Mesenchymal stem cell (in vitro differentiated cells and primary cell): ENCODE results near the gene SRP68.
A peak's percentile ranks its signal among the peaks of the same experiment; 100 is the strongest.
"Not testable (repeated sequence)": the region's sequence is repeated elsewhere in the genome, so short reads cannot be mapped to it uniquely, and the experiment has no call there.

ENCODE experiments used
- DNase-seq: peaks from one replicate; pipeline ENCODE4 v3.0.0-alpha.2; 2013
- H2AFZ ChIP-seq: one replicate; pipeline ENCODE4 v1.6.1; 2013; ENCODE audit warnings: low read depth, mild to moderate bottlenecking, control low read depth, inconsistent platforms, low read length, moderate library complexity
- H2AK5ac ChIP-seq: 2 replicates; pipeline ENCODE4 v1.6.1; 2013; ENCODE audit warnings: low read length, moderate library complexity, mild to moderate bottlenecking, inconsistent platforms; ENCODE audit not compliant: severe bottlenecking
- H2BK120ac ChIP-seq: one replicate; pipeline ENCODE4 v1.6.1; 2013; ENCODE audit warnings: low read depth, mild to moderate bottlenecking, inconsistent platforms, low read length, moderate library complexity
- H2BK12ac ChIP-seq, 2 experiments: one replicate each; pipeline ENCODE4 v1.6.1; 2013; ENCODE audit warnings: inconsistent platforms in 2 of 2, low read length in 2 of 2, mild to moderate bottlenecking in 2 of 2, moderate library complexity in 2 of 2, control low read depth in 1 of 2
- H2BK15ac ChIP-seq: one replicate; pipeline ENCODE4 v1.6.1; 2013; ENCODE audit warnings: mild to moderate bottlenecking, low read depth, inconsistent platforms; ENCODE audit not compliant: poor library complexity, severe bottlenecking
- H2BK5ac ChIP-seq: 2 replicates; pipeline ENCODE4 v1.6.1; 2013; ENCODE audit warnings: low read depth, mild to moderate bottlenecking, low read length, control low read depth, inconsistent platforms; ENCODE audit not compliant: poor library complexity, severe bottlenecking
- H3K14ac ChIP-seq, 2 experiments: one replicate each; pipeline ENCODE4 v1.6.1; 2013; ENCODE audit warnings: inconsistent platforms in 2 of 2, low read length in 2 of 2, control low read depth in 1 of 2, mild to moderate bottlenecking in 1 of 2, moderate library complexity in 1 of 2
- H3K18ac ChIP-seq, 2 experiments: one replicate each; pipeline ENCODE4 v1.6.1; 2013; ENCODE audit warnings: inconsistent platforms in 2 of 2, low read length in 2 of 2, control low read depth in 1 of 2, low read depth in 1 of 2, mild to moderate bottlenecking in 1 of 2
- H3K23ac ChIP-seq, 2 experiments: one replicate each; pipeline ENCODE4 v1.6.1; 2013; ENCODE audit warnings: inconsistent platforms in 2 of 2, low read length in 2 of 2, mild to moderate bottlenecking in 2 of 2, moderate library complexity in 2 of 2, control low read depth in 1 of 2
- H3K27ac ChIP-seq: 2 replicates; pipeline ENCODE4 v1.5.1; 2013; ENCODE audit warnings: mild to moderate bottlenecking, moderate library complexity, low read length, control low read depth, inconsistent platforms; ENCODE audit not compliant: poor library complexity, severe bottlenecking
- H3K27me3 ChIP-seq, 2 experiments: 2 replicates each; pipeline versions ENCODE4 v1.6.1 to v1.7.0; 2013; ENCODE audit warnings: low read length in 2 of 2, mild to moderate bottlenecking in 2 of 2, moderate library complexity in 2 of 2, control low read depth in 1 of 2, inconsistent platforms in 1 of 2; ENCODE audit not compliant: control insufficient read depth in 1 of 2, insufficient read depth in 1 of 2
- H3K36me3 ChIP-seq, 2 experiments: 2 replicates each; pipeline versions ENCODE4 v1.6.1 to v1.7.0; 2013; ENCODE audit warnings: low read length in 2 of 2, control low read depth in 1 of 2, inconsistent platforms in 1 of 2, low read depth in 1 of 2, mild to moderate bottlenecking in 1 of 2; ENCODE audit not compliant: insufficient read depth in 2 of 2, control insufficient read depth in 1 of 2
- H3K4ac ChIP-seq, 2 experiments: one replicate each; pipeline ENCODE4 v1.6.1; 2013; ENCODE audit warnings: inconsistent platforms in 2 of 2, low read length in 2 of 2, mild to moderate bottlenecking in 2 of 2, moderate library complexity in 2 of 2, control low read depth in 1 of 2, low read depth in 1 of 2
- H3K4me1 ChIP-seq: 2 replicates; pipeline ENCODE4 v1.6.1; 2013; ENCODE audit warnings: low read depth, low read length, control low read depth; ENCODE audit not compliant: control insufficient read depth, insufficient read depth
- H3K4me2 ChIP-seq: 2 replicates; pipeline ENCODE4 v1.6.1; 2013; ENCODE audit warnings: low read length, mild to moderate bottlenecking, inconsistent platforms; ENCODE audit not compliant: poor library complexity, severe bottlenecking
- H3K4me3 ChIP-seq, 2 experiments: 2 replicates each; pipeline versions ENCODE4 v1.5.1 to v1.7.0; 2013; ENCODE audit warnings: low read length in 2 of 2, mild to moderate bottlenecking in 2 of 2, control low read depth in 1 of 2, low read depth in 1 of 2; ENCODE audit not compliant: insufficient read depth in 1 of 2
- H3K79me1 ChIP-seq: replicated peaks from 2 replicates; pipeline ENCODE4 v1.6.1; 2013; ENCODE audit warnings: mild to moderate bottlenecking, control low read depth, low read length, inconsistent platforms; ENCODE audit not compliant: poor library complexity, severe bottlenecking
- H3K9ac ChIP-seq: 2 replicates; pipeline ENCODE4 v1.7.0; 2013; ENCODE audit warnings: mild to moderate bottlenecking, low read length, moderate library complexity
- H3K9me3 ChIP-seq: 2 replicates; pipeline ENCODE4 v1.7.0; 2013; ENCODE audit warnings: mild to moderate bottlenecking, low read length; ENCODE audit not compliant: control insufficient read depth
- H4K8ac ChIP-seq: one replicate; pipeline ENCODE4 v1.6.1; 2013; ENCODE audit warnings: inconsistent platforms, mild to moderate bottlenecking, low read length, moderate library complexity
- H4K91ac ChIP-seq: one replicate; pipeline ENCODE4 v1.6.1; 2013; ENCODE audit warnings: mild to moderate bottlenecking, low read length, inconsistent platforms
- WGBS: methylation state at CpG from one replicate; pipeline ENCODE4 v1.1.7; 2013; ENCODE audit warnings: mixed read lengths; 5-methylcytosine and 5-hydroxymethylcytosine counted together

Gene SRP68

GRCh38 chr17:76046064-76046463 is 26.3 kb downstream of the SRP68 start:
- no peak overlapping the region for H4K91ac ChIP-seq
- no peak overlapping the region for H3K27ac ChIP-seq
- no peak overlapping the region for H2BK12ac ChIP-seq
- no peaks in the 10 kb centered on the region for H3K9me3 ChIP-seq
- H3K23ac ChIP-seq = no peak overlapping the region
- no peak overlapping the region for H2BK15ac ChIP-seq
- no peak overlapping the region for H2BK5ac ChIP-seq
- H3K27me3 ChIP-seq = no peaks in the 10 kb centered on the region
- no peak overlapping the region for H2AFZ ChIP-seq
- H3K4me2 ChIP-seq = no peak overlapping the region
- H4K8ac ChIP-seq = no peak overlapping the region
- H3K9ac ChIP-seq = no peak overlapping the region
- DNase-seq = no peak
- H2AK5ac ChIP-seq = no peak overlapping the region
- H2BK120ac ChIP-seq = no peak overlapping the region
- H3K18ac ChIP-seq = no peak overlapping the region
- peaks cover 33% of the 10 kb centered on the region for H3K79me1 ChIP-seq
- WGBS = 98% methylated on average over 8 of the region's 8 CpGs
- H3K14ac ChIP-seq = no peak overlapping the region
- H3K4me1 ChIP-seq = peaks cover 25% of the 10 kb centered on the region
- no peak overlapping the region for H3K4ac ChIP-seq
- no peak overlapping the region for H3K4me3 ChIP-seq
- H3K36me3 ChIP-seq = peaks cover 72 to 97% of the 10 kb centered on the region in 2 experiments

- 98% methylated on average over 11 of the region's 11 CpGs for WGBS
These were observed 27.8 kb downstream of the SRP68 start for GRCh38 chr17:76044475-76045007.

GRCh38 chr17:76042868-76043267 is 29.4 kb downstream of the SRP68 start:
- H3K23ac ChIP-seq, H2BK5ac ChIP-seq, H2BK12ac ChIP-seq, H3K18ac ChIP-seq, H3K4me3 ChIP-seq, H3K27ac ChIP-seq, DNase-seq, H3K14ac ChIP-seq, H3K9me3 ChIP-seq, H2BK15ac ChIP-seq, H2BK120ac ChIP-seq, H3K4ac ChIP-seq, H3K27me3 ChIP-seq, H3K9ac ChIP-seq, H4K91ac ChIP-seq, H2AFZ ChIP-seq, H4K8ac ChIP-seq, H3K4me2 ChIP-seq, H2AK5ac ChIP-seq: not testable (repeated sequence)
- Histone ChIP-seq H3K4me1 (peaks cover 17% of the 10 kb centered on the region), H3K36me3 (peaks cover 79 to 97% of the 10 kb centered on the region in 2 experiments), H3K79me1 (peaks cover 32% of the 10 kb centered on the region)
- 100% methylated on average over 2 of the region's 3 CpGs for WGBS

More at GRCh38 chr17:76044475-76045007, 27.8 kb downstream of the SRP68 start:
- not testable (repeated sequence) for H2BK120ac ChIP-seq, H2AK5ac ChIP-seq, H3K4me3 ChIP-seq, H2BK15ac ChIP-seq, H4K8ac ChIP-seq, H2BK5ac ChIP-seq, DNase-seq, H3K9ac ChIP-seq, H3K9me3 ChIP-seq, H3K27ac ChIP-seq, H3K14ac ChIP-seq, H3K23ac ChIP-seq, H3K4me2 ChIP-seq, H3K4ac ChIP-seq, H2BK12ac ChIP-seq, H3K18ac ChIP-seq, H3K27me3 ChIP-seq, H2AFZ ChIP-seq, H4K91ac ChIP-seq
- peaks cover 35% of the 10 kb centered on the region for H3K79me1 ChIP-seq
- peaks cover 24% of the 10 kb centered on the region for H3K4me1 ChIP-seq
- peaks cover 77 to 97% of the 10 kb centered on the region in 2 experiments for H3K36me3 ChIP-seq

- no peak overlapping the region for H3K4me3 ChIP-seq
- no peak overlapping the region for H2AFZ ChIP-seq
- H2BK5ac ChIP-seq = no peak overlapping the region
- no peak overlapping the region for H3K4ac ChIP-seq
- H3K18ac ChIP-seq = no peak overlapping the region
- no peak overlapping the region for H3K9ac ChIP-seq
- DNase-seq = no peak
- 81% methylated on average over 3 of the region's 6 CpGs for WGBS
- no peaks in the 10 kb centered on the region for H3K27me3 ChIP-seq
- H3K36me3 ChIP-seq = peaks cover 63 to 73% of the 10 kb centered on the region in 2 experiments
- H3K79me1 ChIP-seq = peaks cover 24% of the 10 kb centered on the region
- peak overlapping the region; percentile 34 for H2AK5ac ChIP-seq
- H3K4me1 ChIP-seq = peaks cover 23% of the 10 kb centered on the region
- H3K23ac ChIP-seq = no peak overlapping the region
- no peak overlapping the region for H3K27ac ChIP-seq
- no peak overlapping the region for H2BK15ac ChIP-seq
- H4K91ac ChIP-seq = no peak overlapping the region
- H2BK120ac ChIP-seq = no peak overlapping the region
- H2BK12ac ChIP-seq = no peak overlapping the region
- no peak overlapping the region for H3K4me2 ChIP-seq
- no peak overlapping the region for H4K8ac ChIP-seq
- no peaks in the 10 kb centered on the region for H3K9me3 ChIP-seq
- H3K14ac ChIP-seq = no peak overlapping the region
These were observed 31.9 kb downstream of the SRP68 start for GRCh38 chr17:76040376-76040775.
